B cell (primary cell): ENCODE measurements around the gene PRKCZ. TPM values are rescaled to one million over a fixed set of nuclear protein-coding genes. Genes with fewer than 3 reads are reported as not detected.

ENCODE experiments used
- ATAC-seq: fragments of 200-7000 bp; cut with Tn5 transposase; one replicate; pipeline ENCODE4 v1.10.0; 2021; ENCODE audit warnings: low read depth, mild to moderate bottlenecking, moderate number of reproducible peaks, moderate library complexity
- CTCF ChIA-PET: fragments of 350-600 bp; sonication (Branson Sonifier 250); formaldehyde crosslinking; loops from one replicate; lab custom pipeline; 2021; ENCODE audit warnings: antibody characterized with exemption, inconsistent platforms; lab: Charles Lee
- POLR2A ChIA-PET: fragments of 350-600 bp; sonication (Branson Sonifier 250); formaldehyde crosslinking; loops from one replicate; lab custom pipeline; 2021; ENCODE audit warnings: antibody characterized with exemption; lab: Charles Lee
- DNase-seq: peaks from one replicate; pipeline ENCODE4 v3.0.0; 2013
- H2AFZ ChIP-seq: 2 replicates; pipeline ENCODE4 v1.6.1; 2012; ENCODE audit warnings: mild to moderate bottlenecking, low read depth, low read length; ENCODE audit not compliant: insufficient read depth, poor library complexity, severe bottlenecking
- H3K27ac ChIP-seq, 2 donors: 1 replicate in 1 of 2; 2 replicates in 1 of 2; pipeline ENCODE4 v1.5.1; 2012 to 2013; ENCODE audit warnings: low read length in 2 of 2, mild to moderate bottlenecking in 2 of 2, moderate library complexity in 1 of 2
- H3K27me3 ChIP-seq, 4 experiments: fragments of 200-600 bp in 1 of 4; sonication (generic) in 1 of 4; replicated peaks in 1 of 4; 1 replicate in 2 of 4; 2 replicates in 2 of 4; pipeline versions ENCODE4 v1.6.1 to v1.7.0; 2013 to 2016; ENCODE audit warnings: low read length in 3 of 4, mild to moderate bottlenecking in 2 of 4, mixed read lengths in 1 of 4, moderate library complexity in 1 of 4; ENCODE audit not compliant: insufficient read depth in 4 of 4, control insufficient read depth in 3 of 4; ENCODE audit errors: control extremely low read depth in 1 of 4
- H3K36me3 ChIP-seq, 2 experiments: replicated peaks in 1 of 2; 1 replicate in 1 of 2; 2 replicates in 1 of 2; pipeline versions ENCODE4 v1.6.1 to v1.7.1; 2013; ENCODE audit warnings: low read length in 1 of 2; ENCODE audit not compliant: insufficient read depth in 2 of 2, control insufficient read depth in 1 of 2; ENCODE audit errors: control extremely low read depth in 1 of 2, extremely low read depth in 1 of 2
- H3K4me1 ChIP-seq, 2 donors: fragments of 200-600 bp in 1 of 2; sonication (generic) in 1 of 2; 1 replicate in 1 of 2; 2 replicates in 1 of 2; pipeline versions ENCODE4 v1.5.1 to v1.6.1; 2013 to 2017; ENCODE audit warnings: low read length in 2 of 2; ENCODE audit not compliant: control insufficient read depth in 2 of 2, insufficient read depth in 2 of 2
- H3K4me2 ChIP-seq: replicated peaks from 2 replicates; pipeline ENCODE3; 2012; ENCODE audit warnings: mild to moderate bottlenecking, low read depth, low read length; ENCODE audit not compliant: poor library complexity, severe bottlenecking
- H3K4me3 ChIP-seq, 5 experiments: fragments of 200-600 bp in 1 of 5; sonication (generic) in 1 of 5; 1 replicate in 3 of 5; 2 replicates in 2 of 5; pipeline versions ENCODE4 v1.5.1 to v1.7.0; 2011 to 2016; ENCODE audit warnings: low read length in 4 of 5, mild to moderate bottlenecking in 4 of 5, low read depth in 2 of 5, control low read depth in 1 of 5, moderate library complexity in 1 of 5; ENCODE audit not compliant: insufficient read depth in 1 of 5; ENCODE audit errors: control extremely low read depth in 1 of 5, extremely low read depth in 1 of 5
- H3K79me2 ChIP-seq: fragments of 200-600 bp; sonication (generic); one replicate; pipeline ENCODE4 v1.6.0; 2016; ENCODE audit warnings: low read length; ENCODE audit not compliant: control insufficient read depth, insufficient read depth
- H3K9ac ChIP-seq: fragments of 200-600 bp; sonication (generic); 2 replicates; pipeline ENCODE4 v1.6.1; 2017; ENCODE audit warnings: mild to moderate bottlenecking, low read length, moderate library complexity
- H3K9me3 ChIP-seq, 3 donors: one replicate each; pipeline versions ENCODE4 v1.6.1 to v1.7.1; 2013; ENCODE audit warnings: low read length in 2 of 3; ENCODE audit not compliant: control insufficient read depth in 2 of 3, insufficient read depth in 1 of 3; ENCODE audit errors: control extremely low read depth in 1 of 3
- H4K20me1 ChIP-seq: 2 replicates; pipeline ENCODE4 v1.6.0; 2012; ENCODE audit warnings: mild to moderate bottlenecking, low read length; ENCODE audit not compliant: insufficient read depth, control insufficient read depth, poor library complexity, severe bottlenecking
- H3K27ac Mint-ChIP-seq: one replicate; pipeline ENCODE4 v1.8.0; 2021; ENCODE audit warnings: mixed read lengths
- H3K27me3 Mint-ChIP-seq: one replicate; pipeline ENCODE4 v1.8.0; 2021; ENCODE audit warnings: mixed read lengths
- H3K4me1 Mint-ChIP-seq: one replicate; pipeline ENCODE4 v1.8.0; 2021; ENCODE audit warnings: mixed read lengths
- H3K4me3 Mint-ChIP-seq: one replicate; pipeline ENCODE4 v1.8.0; 2021; ENCODE audit warnings: mixed read lengths
- H3K9me3 Mint-ChIP-seq: one replicate; pipeline ENCODE4 v1.8.0; 2022; ENCODE audit warnings: mixed read lengths; ENCODE audit not compliant: insufficient read depth
- CTCF ChIP-seq: fragments of 200-600 bp; IDR thresholded peaks from one replicate; pipeline ENCODE4 v1.8.0; 2022; ENCODE audit warnings: antibody characterized with exemption, mild to moderate bottlenecking
- EZH2 ChIP-seq: IDR thresholded peaks from 2 replicates; pipeline ENCODE4 v1.6.1; 2012; ENCODE audit warnings: borderline replicate concordance, low read depth, mild to moderate bottlenecking, moderate library complexity, low read length; ENCODE audit not compliant: insufficient read depth, poor library complexity, severe bottlenecking
- WGBS: methylation state at CpG from one replicate; pipeline ENCODE4 v1.1.5; 2013; ENCODE audit warnings: missing lambda C conversion rate; ENCODE audit not compliant: insufficient coverage; 5-methylcytosine and 5-hydroxymethylcytosine counted together
- intact Hi-C: fragments of 100-400 bp; cut with micrococcal nuclease; formaldehyde crosslinking; loops from one replicate; pipeline ENCODE4 v1.10.0; 2022
- polyA plus RNA-seq: library from polyadenylated mRNA; depleted of rRNA; stranded (reverse); fragments of >200 nt; gene quantifications from 2 replicates; pipeline ENCODE4 v1.2.3, GENCODE V29; 2012
- total RNA-seq, 2 donors: library from RNA; stranded (reverse); fragments of 120-200 nt in 1 of 2; gene quantifications; 1 replicate in 1 of 2; 2 replicates in 1 of 2; pipeline versions ENCODE4 v1.2.3 to v1.2.4, GENCODE V29; 2013 to 2022

PRKCZ gene
- total and polyA plus RNA-seq, 2 donors (not counting 1 experiment from before 2014, with no cell fraction given), result 17.9 to 53.2 TPM

DNA sequence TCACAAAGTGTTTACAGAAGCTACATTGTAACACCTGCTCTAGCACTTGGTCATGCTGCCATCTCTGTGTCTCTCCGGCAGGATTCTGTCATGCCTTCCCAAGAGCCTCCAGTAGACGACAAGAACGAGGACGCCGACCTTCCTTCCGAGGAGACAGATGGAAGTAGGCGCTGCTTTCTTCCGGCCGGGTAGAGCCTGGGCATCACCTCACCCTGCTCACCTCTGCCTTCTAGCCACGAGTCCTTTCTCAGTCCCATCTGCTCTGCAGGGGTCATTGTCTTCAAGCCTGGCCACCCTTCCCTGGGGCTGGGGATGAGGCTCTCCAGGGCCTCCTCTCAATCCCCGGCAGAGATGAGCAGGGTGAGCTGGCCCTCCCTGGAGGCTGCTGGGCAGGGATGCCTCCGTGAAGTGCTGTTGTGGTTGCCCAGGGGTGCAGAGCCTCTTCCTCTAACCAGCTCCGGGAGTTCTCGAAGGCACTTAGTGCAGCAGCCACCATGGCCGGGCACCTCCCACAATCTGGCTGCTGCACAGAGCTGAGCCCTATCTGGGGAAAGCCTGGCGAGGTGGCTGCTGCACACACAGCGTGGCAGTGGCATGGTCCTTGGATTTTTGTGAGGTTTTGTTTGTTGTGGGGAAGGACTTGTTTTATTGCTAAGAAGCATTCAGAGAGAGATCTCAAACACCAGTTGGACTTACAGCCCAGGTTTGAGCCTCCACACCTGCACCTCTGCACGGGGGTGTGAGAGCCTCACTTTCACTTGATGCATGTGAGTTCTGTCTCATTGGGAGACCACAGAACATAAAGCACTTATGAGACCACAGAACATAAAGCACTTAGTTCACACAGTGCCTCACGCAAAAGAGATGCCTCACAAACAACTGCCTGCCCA is 96.0 kb downstream of the PRKCZ start:
- Histone ChIP-seq H3K9me3 (no peaks in the 10 kb centered on the region), H3K4me1 (peaks cover 8 to 11% of the 10 kb centered on the region in 2 donors), H3K4me2 (no peak overlapping the region), H4K20me1 (no peaks in the 10 kb centered on the region), H3K36me3 (peaks cover 0 to 8% of the 10 kb centered on the region in 2 experiments), H3K9ac (no peak overlapping the region), H3K4me3 (no peak overlapping the region), H2AFZ (no peak overlapping the region), H3K27ac (no peak overlapping the region), H3K27me3 (no peaks in the 10 kb centered on the region), H3K79me2 (no peaks in the 10 kb centered on the region)
- DNase-seq (no peak), ATAC-seq (no peak)
- no peak overlapping the region for H3K27ac Mint-ChIP-seq
- 92% methylated on average over 19 of the region's 19 CpGs for WGBS
- H3K4me1 Mint-ChIP-seq, result no peaks in the 10 kb centered on the region
- H3K27me3 Mint-ChIP-seq, result no peaks in the 10 kb centered on the region
- ChIA-PET CTCF (no interaction called here), POLR2A (no interaction called here)
- H3K9me3 Mint-ChIP-seq, result no peaks in the 10 kb centered on the region
- H3K4me3 Mint-ChIP-seq, result no peak overlapping the region
- TF ChIP-seq CTCF, result no peak
- no peak for TF ChIP-seq EZH2
- intact Hi-C loops, result no loop called here

- H3K4me1 ChIP-seq, result peaks cover 8 to 11% of the 10 kb centered on the region in 2 donors
- no peak for TF ChIP-seq CTCF
- TF ChIP-seq EZH2, result no peak
- no peaks in the 10 kb centered on the region for H3K4me1 Mint-ChIP-seq
- 92% methylated on average over 11 of the region's 11 CpGs for WGBS
- POLR2A ChIA-PET, result no interaction called here
- no peak overlapping the region for H3K4me3 ChIP-seq
- H3K27ac ChIP-seq, result no peak overlapping the region
- ATAC-seq, result no peak
- H4K20me1 ChIP-seq, result no peaks in the 10 kb centered on the region
- intact Hi-C loops, result no loop called here
- H3K27me3 Mint-ChIP-seq, result no peaks in the 10 kb centered on the region
- H3K9me3 Mint-ChIP-seq, result no peaks in the 10 kb centered on the region
- no peak overlapping the region for H3K27ac Mint-ChIP-seq
- H3K27me3 ChIP-seq, result no peaks in the 10 kb centered on the region
- H2AFZ ChIP-seq, result no peak overlapping the region
- H3K9me3 ChIP-seq, result no peaks in the 10 kb centered on the region
- DNase-seq, result no peak
- peaks cover 0 to 8% of the 10 kb centered on the region in 2 experiments for H3K36me3 ChIP-seq
- H3K4me2 ChIP-seq, result no peak overlapping the region
- no peak overlapping the region for H3K9ac ChIP-seq
- CTCF ChIA-PET, result no interaction called here
- no peak overlapping the region for H3K4me3 Mint-ChIP-seq
- no peaks in the 10 kb centered on the region for H3K79me2 ChIP-seq
Observed at GRCh38 chr1:2146836-2147517, 96.8 kb downstream of the PRKCZ start.
